Stimulated activated CD4-positive, alpha-beta T cell treated with anti-CD3 and anti-CD28 coated beads, Interleukin-2, amount 100 ng/mL, for 48 hours (primary cell): ENCODE measurements around the gene EEF1E1.
A peak's percentile ranks its signal among the peaks of the same experiment; 100 is the strongest.

Experiments
- DNase-seq, 2 donors: peaks; one replicate each; pipeline ENCODE4 v3.0.0-alpha.2; 2020

EEF1E1 gene

GRCh38 chr6:8102122-8102958, at the start of gene EEF1E1:
TSS of gene EEF1E1 (minus strand) at chr6:8102548. CDS start at chr6:8102521, 27 bp downstream.
- DNase-seq: peak; percentile 98

- no peak for DNase-seq
These were observed 47.0 kb upstream of the EEF1E1 start for GRCh38 chr6:8149350-8149749.

- DNase-seq: no peak
These were observed 41.6 kb upstream of the EEF1E1 start for GRCh38 chr6:8143945-8144344.

- DNase-seq: no peak
These were observed 37.1 kb upstream of the EEF1E1 start for GRCh38 chr6:8139451-8139850.

GRCh38 chr6:8137529-8137939, 35.2 kb upstream of the EEF1E1 start:
- no peak for DNase-seq

GRCh38 chr6:8135276-8135675, 32.9 kb upstream of the EEF1E1 start:
- DNase-seq: no peak

- DNase-seq: no peak
These were observed 29.8 kb upstream of the EEF1E1 start for GRCh38 chr6:8132130-8132529.

- peak; percentile 40 to 45 for DNase-seq
These were observed 29.0 kb upstream of the EEF1E1 start for GRCh38 chr6:8131265-8131897.

- no peak for DNase-seq
These were observed 28.1 kb upstream of the EEF1E1 start for GRCh38 chr6:8130399-8130798.

- no peak for DNase-seq
These were observed 20.9 kb upstream of the EEF1E1 start for GRCh38 chr6:8123236-8123635.

- DNase-seq: no peak
These were observed 12.6 kb upstream of the EEF1E1 start for GRCh38 chr6:8114956-8115355.

GRCh38 chr6:8113131-8113654, 10.8 kb upstream of the EEF1E1 start:
- DNase-seq: no peak

- no peak for DNase-seq
These were observed 8.4 kb upstream of the EEF1E1 start for GRCh38 chr6:8110725-8111124.

GRCh38 chr6:8110117-8110721, 7.9 kb upstream of the EEF1E1 start:
- no peak for DNase-seq

GRCh38 chr6:8108759-8109539, 6.6 kb upstream of the EEF1E1 start:
- no peak for DNase-seq

GRCh38 chr6:8108031-8108660, 5.8 kb upstream of the EEF1E1 start:
- no peak for DNase-seq

- no peak for DNase-seq
These were observed 3.4 kb upstream of the EEF1E1 start for GRCh38 chr6:8105791-8106190.

- no peak for DNase-seq
These were observed 1.4 kb upstream of the EEF1E1 start for GRCh38 chr6:8103726-8104125.

- no peak for DNase-seq
These were observed 2.0 kb downstream of the EEF1E1 start for GRCh38 chr6:8100159-8100854.

- DNase-seq: no peak
These were observed 11.7 kb downstream of the EEF1E1 start for GRCh38 chr6:8090650-8091049.

GRCh38 chr6:8088886-8089285, 13.5 kb downstream of the EEF1E1 start:
- no peak for DNase-seq
